HEK293 (cell line): ENCODE data around the gene SRCIN1.

ENCODE experiments used
- CTCF ChIA-PET: fragments of 350-600 bp; formaldehyde crosslinking; extraction: SDS; loops from one replicate; lab custom pipeline; 2021; ENCODE audit warnings: antibody characterized with exemption; lab: Yijun Ruan, JAX
- POLR2A ChIA-PET: fragments of 300-600 bp; formaldehyde crosslinking; extraction: SDS; loops from one replicate; lab custom pipeline; 2020; ENCODE audit warnings: antibody characterized with exemption, inconsistent platforms; lab: Yijun Ruan, JAX
- H3K27ac ChIP-seq: fragments of 200-500 bp; sonication (Bioruptor generic); 2 replicates; pipeline ENCODE4 v1.5.1; 2014; ENCODE audit warnings: low read depth, low read length, control low read depth, inconsistent platforms; ENCODE audit errors: extremely low read depth
- H3K36me3 ChIP-seq, 2 experiments: fragments of 200-500 bp in 1 of 2; sonication (Bioruptor generic) in 1 of 2; 1 replicate in 1 of 2; 2 replicates in 1 of 2; pipeline ENCODE4 v1.5.1; 2014 to 2017; ENCODE audit warnings: inconsistent platforms in 2 of 2, low read length in 2 of 2; ENCODE audit not compliant: control insufficient read depth in 2 of 2, insufficient read depth in 1 of 2
- H3K4me1 ChIP-seq: fragments of 200-500 bp; sonication (Bioruptor generic); 2 replicates; pipeline ENCODE4 v1.5.1; 2014; ENCODE audit warnings: mild to moderate bottlenecking, low read length, inconsistent platforms; ENCODE audit not compliant: control insufficient read depth, insufficient read depth
- H3K4me3 ChIP-seq: 2 replicates; pipeline ENCODE4 v1.5.1; 2011; ENCODE audit warnings: low read depth, mild to moderate bottlenecking, control low read depth, low read length, moderate library complexity
- H3K9me3 ChIP-seq: fragments of 200-500 bp; sonication (Bioruptor generic); 2 replicates; pipeline ENCODE4 v1.5.1; 2014; ENCODE audit warnings: low read depth, low read length, inconsistent platforms; ENCODE audit not compliant: control insufficient read depth, insufficient read depth
- FEZF1 ChIP-seq: fragments of 450-650 bp; formaldehyde crosslinking; IDR thresholded peaks from 2 replicates; pipeline ENCODE4 v1.5.1; 2016; ENCODE audit warnings: missing biosample characterization, missing genetic modification characterization
- HIC1 ChIP-seq: fragments of 450-650 bp; formaldehyde crosslinking; IDR thresholded peaks from 2 replicates; pipeline ENCODE4 v1.5.1; 2016; ENCODE audit warnings: missing biosample characterization, missing genetic modification characterization
- IKZF3 ChIP-seq: fragments of 450-650 bp; IDR thresholded peaks from 2 replicates; pipeline ENCODE4 v1.5.0; 2018; ENCODE audit warnings: missing biosample characterization, mild to moderate bottlenecking, missing genetic modification characterization, moderate library complexity
- KLF8 ChIP-seq: fragments of 450-650 bp; formaldehyde crosslinking; IDR thresholded peaks from 2 replicates; pipeline ENCODE4 v1.5.1; 2016; ENCODE audit warnings: missing biosample characterization, missing genetic modification characterization
- SCRT2 ChIP-seq: fragments of 450-650 bp; formaldehyde crosslinking; IDR thresholded peaks from 2 replicates; pipeline ENCODE4 v1.5.1; 2016; ENCODE audit warnings: missing biosample characterization, missing genetic modification characterization
- ZNF2 ChIP-seq: fragments of 450-650 bp; formaldehyde crosslinking; IDR thresholded peaks from 2 replicates; pipeline ENCODE4 v1.5.1; 2016; ENCODE audit warnings: missing biosample characterization, missing genetic modification characterization
- ZNF239 ChIP-seq: fragments of 450-650 bp; formaldehyde crosslinking; IDR thresholded peaks from 2 replicates; pipeline ENCODE4 v1.5.1; 2016; ENCODE audit warnings: missing biosample characterization, missing genetic modification characterization
- ZNF280C ChIP-seq: fragments of 450-650 bp; formaldehyde crosslinking; IDR thresholded peaks from 2 replicates; pipeline ENCODE4 v1.5.1; 2016; ENCODE audit warnings: missing biosample characterization, missing genetic modification characterization
- ZNF302 ChIP-seq: fragments of 450-650 bp; formaldehyde crosslinking; IDR thresholded peaks from 2 replicates; pipeline ENCODE4 v1.5.1; 2016; ENCODE audit warnings: missing biosample characterization, missing genetic modification characterization, low read depth
- ZNF366 ChIP-seq: fragments of 450-650 bp; formaldehyde crosslinking; conservative IDR thresholded peaks from 2 replicates; pipeline ENCODE4 v1.5.1; 2016; ENCODE audit warnings: missing biosample characterization, missing genetic modification characterization
- ZNF398 ChIP-seq: fragments of 450-650 bp; formaldehyde crosslinking; IDR thresholded peaks from 2 replicates; pipeline ENCODE4 v1.5.1; 2017; ENCODE audit warnings: missing biosample characterization, missing genetic modification characterization
- ZNF426 ChIP-seq: fragments of 450-650 bp; formaldehyde crosslinking; IDR thresholded peaks from 2 replicates; pipeline ENCODE4 v1.5.1; 2017; ENCODE audit warnings: missing biosample characterization, missing genetic modification characterization, mild to moderate bottlenecking, inconsistent platforms, moderate library complexity
- ZNF513 ChIP-seq: fragments of 450-650 bp; IDR thresholded peaks from 2 replicates; pipeline ENCODE4 v1.5.1; 2018; ENCODE audit warnings: missing biosample characterization, missing genetic modification characterization
- ZNF596 ChIP-seq: fragments of 450-650 bp; IDR thresholded peaks from 2 replicates; pipeline ENCODE4 v1.5.0; 2018; ENCODE audit warnings: missing biosample characterization, mild to moderate bottlenecking, missing genetic modification characterization, moderate library complexity
- ZNF658 ChIP-seq: fragments of 450-650 bp; formaldehyde crosslinking; IDR thresholded peaks from 2 replicates; pipeline ENCODE4; 2016; ENCODE audit warnings: missing biosample characterization, missing genetic modification characterization
- ZNF692 ChIP-seq: fragments of 450-650 bp; formaldehyde crosslinking; IDR thresholded peaks from 2 replicates; pipeline ENCODE4 v1.5.1; 2016; ENCODE audit warnings: missing biosample characterization, missing genetic modification characterization

Gene SRCIN1

GRCh38 chr17:38603786-38604478, 1.8 kb downstream of the SRCIN1 start:
- TF ChIP-seq FEZF1 (tag by site-specific recombination) (no peak), ZNF658 (tag by site-specific recombination) (no peak), ZNF426 (tag by site-specific recombination) (no peak), SCRT2 (tag by site-specific recombination) (peak; percentile 20; the same call in 1 of the 2 replicates), ZNF302 (tag by site-specific recombination) (no peak), ZNF692 (tag by site-specific recombination) (no peak)
- Histone ChIP-seq H3K27ac (no peak overlapping the region), H3K9me3 (no peaks in the 10 kb centered on the region), H3K4me3 (no peak overlapping the region), H3K36me3 (no peaks in the 10 kb centered on the region), H3K4me1 (peaks cover 18% of the 10 kb centered on the region)
- CTCF ChIA-PET, result interaction anchor here (0.6 to 19.3 kb wide), 10 partner anchors 8 to 1872 kb away, joined by 3 to 188 read pairs (median 5); no protein-coding TSS in a partner anchor
- POLR2A ChIA-PET, result interaction anchor here (1.9 kb wide), 1 partner anchor 46 kb away, joined by 7 read pairs; no protein-coding TSS in a partner anchor

- H3K27ac ChIP-seq, result no peak overlapping the region
Observed at GRCh38 chr17:38602956-38603785, 2.6 kb downstream of the SRCIN1 start.

More at GRCh38 chr17:38602956-38603785, 2.6 kb downstream of the SRCIN1 start:
- H3K9me3 ChIP-seq, result no peaks in the 10 kb centered on the region
- H3K36me3 ChIP-seq, result no peaks in the 10 kb centered on the region
- H3K4me3 ChIP-seq, result no peak overlapping the region
- ChIA-PET POLR2A (interaction anchor here (0.6 to 1.9 kb wide), 3 partner anchors 44 to 254 kb away, joined by 3 to 7 read pairs (median 5); no protein-coding TSS in a partner anchor), CTCF (interaction anchor here (0.6 to 19.3 kb wide), 11 partner anchors 9 to 1873 kb away, joined by 3 to 188 read pairs (median 4); no protein-coding TSS in a partner anchor)
- H3K4me1 ChIP-seq, result peaks cover 18% of the 10 kb centered on the region
- TF ChIP-seq SCRT2 (tag by site-specific recombination), result no peak
- no peak for TF ChIP-seq ZNF280C (tag by site-specific recombination)
- TF ChIP-seq ZNF366 (tag by site-specific recombination), result peak; percentile 49; the same call in 1 of the 2 replicates
- TF ChIP-seq ZNF239, result no peak
- peak; percentile 42; the same call in 1 of the 2 replicates for TF ChIP-seq ZNF398 (tag by site-specific recombination)
- peak; percentile 60 for TF ChIP-seq HIC1 (tag by site-specific recombination)
- peak; percentile 61; the same call in 1 of the 2 replicates for TF ChIP-seq ZNF596
- TF ChIP-seq ZNF513 (tag by site-specific recombination), result no peak
- TF ChIP-seq IKZF3 (tag by site-specific recombination), result peak; percentile 31; the same call in 1 of the 2 replicates
- TF ChIP-seq KLF8 (tag by site-specific recombination), result peak; percentile 43; the same call in 1 of the 2 replicates
- TF ChIP-seq ZNF2 (tag by site-specific recombination), result no peak
